GM12892 (cell line): ENCODE measurements around the gene C1orf116.

Experiments
- POLR2A ChIP-seq: IDR thresholded peaks from 2 replicates; pipeline ENCODE4 v1.6.1; 2011; ENCODE audit warnings: low read depth, low read length, control low read depth
- POLR2AphosphoS5 ChIP-seq: IDR thresholded peaks from 2 replicates; pipeline ENCODE4 v1.6.1; 2011; ENCODE audit warnings: low read depth, low read length, control low read depth
- TAF1 ChIP-seq: IDR thresholded peaks from 2 replicates; pipeline ENCODE4 v1.6.1; 2011; ENCODE audit warnings: low read depth, mild to moderate bottlenecking, control low read depth, low read length, borderline replicate concordance

- no peak for TF ChIP-seq POLR2A
- no peak for TF ChIP-seq TAF1
- TF ChIP-seq POLR2AphosphoS5: no peak
Observed at GRCh38 chr1:207004931-207005830, 27.4 kb downstream of the C1orf116 start.
